GM12874 (cell line): ENCODE measurements around the gene RHCE.

ENCODE experiments used
- CTCF ChIP-seq: IDR thresholded peaks from 2 replicates; pipeline ENCODE4 v1.5.1; 2011; ENCODE audit warnings: low read depth, mild to moderate bottlenecking, control low read depth, low read length, moderate library complexity; ENCODE audit not compliant: insufficient read depth

The RHCE gene

GRCh38 chr1:25431955-25432719, 11.5 kb upstream of the RHCE start:
- TF ChIP-seq CTCF: no peak

DNA sequence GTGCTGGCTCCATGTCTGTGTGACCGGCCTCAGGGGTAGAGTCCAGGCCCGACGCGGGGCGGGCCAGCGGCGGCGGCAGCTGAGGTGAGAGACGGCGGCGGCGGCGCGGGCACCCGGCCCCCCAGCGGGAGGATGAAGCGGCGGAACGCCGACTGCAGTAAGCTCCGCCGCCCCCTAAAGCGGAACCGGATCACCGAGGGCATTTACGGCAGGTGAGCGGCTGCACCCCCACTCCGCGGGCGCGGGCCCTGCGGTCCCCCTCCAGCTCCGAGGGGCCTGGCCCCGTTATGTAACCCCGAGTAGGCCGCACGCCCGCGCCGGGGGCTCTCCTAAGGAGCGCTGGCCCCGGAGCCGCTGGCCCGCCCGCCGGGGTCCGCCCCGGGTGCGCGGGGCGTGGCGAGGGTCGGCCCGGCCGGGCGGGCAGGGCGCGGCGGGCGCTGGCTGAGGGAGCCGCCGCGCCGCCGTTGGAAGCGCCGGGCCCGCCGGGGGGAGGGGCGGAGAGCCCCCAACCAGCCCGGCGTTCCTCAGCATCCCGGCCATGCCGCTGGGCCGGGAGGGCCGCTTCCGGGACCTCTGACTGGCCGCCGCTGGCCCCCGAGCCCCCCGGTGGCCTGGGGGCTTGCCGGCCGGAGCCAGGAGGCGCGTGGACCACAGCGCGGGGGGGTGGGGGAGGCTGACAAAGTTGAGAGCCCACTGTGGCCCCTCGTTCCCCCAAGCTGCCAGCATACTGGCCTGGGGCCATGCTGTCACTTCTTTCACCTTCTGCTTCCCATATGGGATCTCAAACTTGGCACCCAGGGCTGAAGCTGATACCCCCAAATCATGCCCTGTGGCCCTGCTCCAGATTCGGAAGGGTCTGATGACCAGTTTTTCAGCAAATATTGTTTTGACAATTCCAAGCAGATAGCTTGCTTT, 10.6 kb upstream of the RHCE start:
- peak; percentile 17; the same call in 1 of the 2 replicates for TF ChIP-seq CTCF

- no peak for TF ChIP-seq CTCF
Observed at GRCh38 chr1:25430073-25430966, 9.7 kb upstream of the RHCE start, which contains the start of gene MACO1. Gene MACO1 (plus strand): TSS chr1:25430897. CDS start chr1:25431099, 202 bp downstream.

GRCh38 chr1:25428475-25429166, 8.0 kb upstream of the RHCE start:
- TF ChIP-seq CTCF: no peak

DNA sequence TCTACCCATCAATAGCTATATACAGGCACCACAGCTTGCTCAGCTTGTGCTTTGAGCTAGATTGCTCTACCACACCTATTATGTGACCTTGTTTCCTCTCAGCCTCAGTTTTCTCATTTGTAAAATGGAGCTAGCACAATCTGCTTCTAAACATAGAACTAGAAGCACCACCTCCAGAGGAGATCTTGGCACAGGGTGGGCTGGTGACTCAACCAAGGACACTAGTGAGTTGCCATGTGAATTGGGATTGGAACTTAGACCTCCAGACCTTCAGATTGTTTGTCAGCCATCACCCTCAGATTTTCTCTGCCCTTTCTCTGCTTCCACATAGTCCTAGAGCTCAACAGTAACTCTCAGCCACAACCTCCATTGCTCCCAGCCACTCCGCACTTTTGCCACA, 7.1 kb upstream of the RHCE start:
- no peak for TF ChIP-seq CTCF

DNA sequence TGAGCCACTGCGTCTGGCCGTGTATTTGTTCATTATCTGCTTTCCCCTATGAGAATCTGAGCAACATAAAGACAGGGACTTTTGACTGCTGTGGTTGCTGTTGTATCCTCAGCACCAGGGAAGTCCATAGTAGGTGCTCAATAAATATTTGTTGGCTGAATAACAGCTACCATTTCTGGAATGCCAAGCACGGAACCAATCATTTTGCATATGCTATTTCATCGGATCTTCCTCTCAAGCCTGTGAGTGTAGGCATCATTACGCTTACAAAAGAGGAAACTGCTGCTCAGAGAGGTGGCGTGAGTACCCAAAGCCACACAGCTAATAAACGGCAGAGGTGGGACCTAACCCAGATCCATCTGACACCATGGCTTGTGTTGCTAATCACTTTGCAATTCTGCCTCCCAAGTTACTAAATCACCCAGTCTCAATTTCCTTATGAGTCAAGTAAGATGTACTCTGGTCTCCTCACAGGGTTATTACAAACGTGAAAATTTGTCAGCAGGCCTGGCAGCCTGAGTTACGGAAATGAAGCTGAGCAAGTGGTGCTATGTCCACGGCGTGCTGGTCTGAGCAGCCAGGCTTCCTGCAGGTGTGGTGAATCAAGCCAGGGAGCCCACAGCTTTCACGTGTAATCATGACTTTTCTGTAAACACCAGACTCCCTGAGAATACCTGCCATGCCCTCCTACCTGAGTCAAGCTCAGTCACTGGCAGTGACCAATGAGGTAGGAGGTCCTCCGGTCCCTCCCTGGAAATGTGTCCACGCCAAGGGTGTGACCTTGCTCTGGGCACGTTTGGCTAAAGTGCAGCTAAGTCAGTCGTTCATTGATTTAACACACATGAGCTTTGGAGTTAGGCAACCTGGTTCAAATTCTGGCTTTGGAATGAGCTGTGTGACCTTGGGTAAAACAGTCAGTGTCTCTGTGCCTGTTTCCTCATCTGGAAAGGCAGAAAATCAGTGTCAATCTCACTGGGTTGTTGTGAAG, 4.8 kb upstream of the RHCE start:
- no peak for TF ChIP-seq CTCF
